NT2/D1 (cell line): ENCODE results near the gene AEBP2.

Experiments used
- YY1 ChIP-seq: IDR thresholded peaks from 2 replicates; pipeline ENCODE4 v1.6.1; 2011; ENCODE audit not compliant: insufficient read length, insufficient read depth
- ZNF274 ChIP-seq: IDR thresholded peaks from 2 replicates; pipeline ENCODE4 v1.6.1; 2011; ENCODE audit warnings: mild to moderate bottlenecking, low read depth, low read length

GRCh38 chr12:19498099-19498498, 58.8 kb downstream of the AEBP2 start:
- TF ChIP-seq YY1 (no peak), ZNF274 (no peak)
